Measurements from ENCODE around the gene PPP1R14D.

PPP1R14D gene

DNA sequence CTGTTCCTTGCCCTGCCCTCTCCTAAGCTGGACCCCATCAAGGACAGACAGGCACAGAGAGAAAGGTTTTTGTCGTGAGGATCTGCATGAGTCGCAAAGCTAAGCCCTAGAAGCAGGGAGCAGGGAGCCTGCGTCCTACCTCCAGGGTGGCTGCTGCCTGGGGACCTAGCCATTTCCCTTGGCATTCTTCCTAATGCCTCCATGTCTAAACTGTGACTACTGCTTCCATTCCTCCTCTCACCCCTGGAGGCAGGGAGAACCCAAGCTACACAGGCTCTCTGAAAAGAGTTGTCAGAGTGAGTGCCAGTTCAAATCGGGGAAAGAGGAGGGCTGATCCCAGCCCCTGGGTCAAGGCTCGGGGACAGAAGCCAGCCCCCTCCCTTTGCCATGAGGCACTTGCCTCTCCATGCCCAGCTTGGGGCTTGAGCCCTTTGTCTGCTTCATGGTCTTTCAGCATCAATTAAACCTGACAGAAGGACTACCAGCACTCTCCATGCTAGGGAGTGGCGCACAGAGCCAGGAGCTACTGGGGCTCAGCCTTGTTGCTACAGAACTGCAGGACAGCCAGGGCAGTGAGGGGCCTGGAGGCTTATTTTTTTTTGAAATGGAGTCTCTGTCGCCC lies 62.2 kb downstream of the PPP1R14D start:
- no peak overlapping the region for H2AFZ ChIP-seq (ENCODE audit: low read depth, low read length)
- H3K9me3 ChIP-seq (ENCODE audit: low read length), result no peaks in the 10 kb centered on the region
- H3K4me1 ChIP-seq (ENCODE audit: insufficient read depth, low read length), result no peaks in the 10 kb centered on the region
- H3K27me3 ChIP-seq (ENCODE audit: insufficient read depth, low read length), result no peaks in the 10 kb centered on the region
- H3K4me3 ChIP-seq (ENCODE audit: low read length), result no peak overlapping the region
- H3K36me3 ChIP-seq (ENCODE audit: insufficient read depth, low read length), result no peaks in the 10 kb centered on the region

Measured in neuron (in vitro differentiated cells).